Activated T-helper 17 cell treated with anti-CD3 and anti-CD28 coated beads, Interleukin-2, amount 50 U/mL, for 72 hours (primary cell): ENCODE measurements around the gene SELENOP. TPM values are rescaled to one million over a fixed set of nuclear protein-coding genes. Genes with fewer than 3 reads are reported as not detected.

ENCODE experiments used
- ATAC-seq: fragments of 150-1000 bp; cut with Tn5 transposase; replicated peaks from 2 replicates; pipeline ENCODE4 v1.10.0; 2021; ENCODE audit warnings: mild to moderate bottlenecking, moderate library complexity
- H3K27ac Mint-ChIP-seq: one replicate; pipeline ENCODE4 v1.8.0; 2022; ENCODE audit warnings: mixed read lengths
- H3K27me3 Mint-ChIP-seq: one replicate; pipeline ENCODE4 v1.8.0; 2022; ENCODE audit warnings: mixed read lengths
- H3K36me3 Mint-ChIP-seq: one replicate; pipeline ENCODE4 v1.8.0; 2022; ENCODE audit warnings: low read depth, mild to moderate bottlenecking, mixed read lengths
- H3K4me1 Mint-ChIP-seq: one replicate; pipeline ENCODE4 v1.8.0; 2022; ENCODE audit warnings: mixed read lengths
- H3K4me3 Mint-ChIP-seq: one replicate; pipeline ENCODE4 v1.8.0; 2022; ENCODE audit warnings: mild to moderate bottlenecking, mixed read lengths
- H3K9me3 Mint-ChIP-seq: one replicate; pipeline ENCODE4 v1.8.0; 2022; ENCODE audit warnings: mixed read lengths
- total RNA-seq, 2 donors: library from RNA; stranded (reverse); gene quantifications; one replicate each; pipeline ENCODE4 v1.2.3, GENCODE V29; 2022

The SELENOP gene
- total RNA-seq, 2 donors from 2014 or later, result not detected

DNA sequence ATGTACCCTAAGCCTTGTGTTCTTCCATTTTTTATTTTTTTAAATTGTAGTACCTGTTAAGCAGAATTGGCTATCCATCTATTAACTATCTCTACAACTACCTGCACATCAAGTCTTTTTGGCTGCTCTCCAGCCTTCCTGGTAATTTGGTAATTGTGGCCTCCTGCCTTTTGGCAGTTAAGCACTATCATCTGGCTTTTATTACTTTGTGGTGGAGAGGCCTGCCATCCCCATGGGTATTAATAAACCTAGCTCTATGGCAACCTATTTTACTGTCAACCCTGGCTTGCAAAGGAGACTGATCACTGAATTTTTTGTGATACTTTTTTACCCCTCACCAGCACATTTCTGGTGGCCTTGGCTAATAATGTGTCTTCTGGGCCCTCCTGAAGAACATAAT lies 20.5 kb downstream of the SELENOP start:
- H3K27ac Mint-ChIP-seq, result no peak overlapping the region
- no peak for ATAC-seq
- no peak overlapping the region for H3K4me3 Mint-ChIP-seq
- H3K4me1 Mint-ChIP-seq, result no peaks in the 10 kb centered on the region
- H3K27me3 Mint-ChIP-seq, result peaks cover 4% of the 10 kb centered on the region
- H3K9me3 Mint-ChIP-seq, result peaks cover 13% of the 10 kb centered on the region
- peaks cover 6% of the 10 kb centered on the region for H3K36me3 Mint-ChIP-seq

DNA sequence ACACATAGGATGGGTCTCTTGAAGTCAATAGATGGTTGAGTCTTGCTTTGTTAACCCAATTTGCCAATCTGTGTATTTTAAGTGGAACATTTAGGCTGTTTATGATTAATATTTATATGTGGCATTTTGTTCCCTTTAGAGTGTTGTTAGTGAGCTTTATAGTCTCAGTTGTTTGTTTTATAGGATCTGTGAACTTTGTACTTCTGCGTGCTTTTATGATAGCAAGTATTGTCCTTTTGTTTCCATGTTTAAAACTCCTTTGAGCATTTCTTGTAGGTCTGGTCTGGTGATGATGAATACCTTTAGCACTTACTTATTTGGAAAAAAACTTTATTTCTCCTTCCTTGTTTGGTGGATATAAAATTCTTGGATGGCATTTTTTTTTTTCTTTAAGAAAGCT lies 23.8 kb downstream of the SELENOP start:
- peaks cover 6% of the 10 kb centered on the region for H3K36me3 Mint-ChIP-seq
- peaks cover 4% of the 10 kb centered on the region for H3K27me3 Mint-ChIP-seq
- no peak overlapping the region for H3K27ac Mint-ChIP-seq
- no peak overlapping the region for H3K4me3 Mint-ChIP-seq
- H3K4me1 Mint-ChIP-seq, result no peaks in the 10 kb centered on the region
- ATAC-seq, result no peak
- peaks cover 16% of the 10 kb centered on the region for H3K9me3 Mint-ChIP-seq

DNA sequence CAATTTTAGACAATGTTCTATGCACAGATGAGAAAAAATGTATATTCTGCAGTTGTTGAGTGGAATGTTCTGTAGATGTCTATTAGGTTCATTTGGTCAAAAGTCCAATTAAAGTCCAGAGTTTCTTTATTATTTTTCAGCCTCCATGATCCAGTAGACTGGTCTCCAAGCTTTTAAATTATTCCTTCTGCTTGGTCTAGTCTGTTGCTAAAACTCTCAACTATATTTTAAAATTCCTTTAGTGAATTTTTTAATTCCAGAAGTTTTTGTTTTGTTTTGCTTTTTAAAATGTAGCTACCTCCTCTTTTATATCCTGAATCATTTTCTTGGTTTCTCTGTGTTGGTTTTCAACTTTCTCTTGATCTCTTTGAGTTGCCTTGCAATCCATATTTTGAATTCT lies 24.6 kb downstream of the SELENOP start:
- Mint-ChIP-seq H3K27ac (no peak overlapping the region), H3K4me1 (no peaks in the 10 kb centered on the region), H3K4me3 (no peak overlapping the region), H3K36me3 (peaks cover 6% of the 10 kb centered on the region), H3K27me3 (peaks cover 4% of the 10 kb centered on the region), H3K9me3 (peaks cover 16% of the 10 kb centered on the region)
- ATAC-seq, result no peak

DNA sequence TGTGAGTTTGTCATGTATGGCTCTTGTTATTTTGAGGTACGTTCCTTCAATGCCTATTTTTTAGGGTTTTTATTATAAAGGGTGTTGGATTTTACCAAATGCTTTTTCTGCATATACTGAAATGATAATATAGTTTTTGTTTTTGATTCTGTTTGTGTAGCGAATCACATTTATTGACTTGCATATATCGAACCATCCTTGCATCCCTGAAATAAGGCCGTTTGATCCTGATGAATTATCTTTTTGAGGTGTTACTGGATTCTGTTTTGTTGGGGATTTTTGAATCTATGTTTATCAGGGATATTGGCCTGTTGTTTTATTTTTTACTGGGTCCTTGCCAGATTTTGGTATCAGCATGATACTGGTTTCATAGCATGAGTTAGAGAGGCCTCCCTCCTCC lies 25.9 kb downstream of the SELENOP start:
- Mint-ChIP-seq H3K27me3 (peaks cover 4% of the 10 kb centered on the region), H3K4me3 (no peak overlapping the region), H3K4me1 (no peaks in the 10 kb centered on the region)

DNA sequence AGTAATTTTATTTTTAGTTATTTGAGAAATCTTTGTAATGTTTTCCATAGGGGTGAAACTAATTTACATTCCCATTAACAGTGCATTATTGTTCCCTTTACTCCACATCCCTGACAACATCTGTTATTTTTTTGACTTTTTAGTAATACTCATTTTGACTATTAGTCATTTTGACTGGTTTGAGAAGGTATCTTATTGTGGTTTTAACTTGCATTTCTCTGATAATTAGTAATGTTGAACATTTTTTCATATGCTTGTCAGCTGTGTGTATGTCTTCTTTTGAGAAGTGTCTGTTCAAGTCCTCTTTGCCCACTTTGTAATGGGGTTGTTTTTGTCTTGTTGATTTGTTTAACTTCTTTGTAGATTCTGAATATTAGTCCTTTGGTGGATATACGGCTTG lies 27.6 kb downstream of the SELENOP start:
- ATAC-seq, result no peak
- peaks cover 4% of the 10 kb centered on the region for H3K27me3 Mint-ChIP-seq
- H3K36me3 Mint-ChIP-seq, result peaks cover 6% of the 10 kb centered on the region
- peaks cover 16% of the 10 kb centered on the region for H3K9me3 Mint-ChIP-seq
- H3K27ac Mint-ChIP-seq, result no peak overlapping the region
- H3K4me1 Mint-ChIP-seq, result no peaks in the 10 kb centered on the region
- H3K4me3 Mint-ChIP-seq, result no peak overlapping the region

More for the DNA sequence above, 25.9 kb downstream of the SELENOP start:
- Mint-ChIP-seq H3K36me3 (peaks cover 6% of the 10 kb centered on the region), H3K27ac (no peak overlapping the region), H3K9me3 (peaks cover 16% of the 10 kb centered on the region)
- ATAC-seq, result no peak

DNA sequence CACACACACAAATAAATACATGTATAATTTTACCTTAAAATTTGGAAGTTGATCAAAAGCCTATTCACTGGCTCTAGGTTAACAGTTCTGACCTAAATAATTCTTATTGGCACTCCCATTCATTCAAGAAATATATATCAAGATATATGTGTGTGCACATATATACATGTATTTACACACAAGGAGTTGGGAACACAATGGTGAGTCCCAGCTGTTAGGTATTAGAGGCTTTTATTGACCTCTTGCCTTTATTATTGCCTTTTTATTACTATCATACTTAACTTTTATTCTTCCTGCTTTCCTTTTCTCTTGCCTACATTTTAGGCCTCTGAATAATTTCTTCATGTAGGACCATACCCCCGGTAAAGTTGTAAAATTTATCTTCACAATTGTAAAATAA lies 30.1 kb downstream of the SELENOP start:
- Mint-ChIP-seq H3K27ac (no peak overlapping the region), H3K27me3 (peaks cover 3% of the 10 kb centered on the region), H3K36me3 (peaks cover 4% of the 10 kb centered on the region), H3K9me3 (peaks cover 7% of the 10 kb centered on the region), H3K4me1 (peaks cover 7% of the 10 kb centered on the region), H3K4me3 (no peak overlapping the region)
- ATAC-seq, result no peak

DNA sequence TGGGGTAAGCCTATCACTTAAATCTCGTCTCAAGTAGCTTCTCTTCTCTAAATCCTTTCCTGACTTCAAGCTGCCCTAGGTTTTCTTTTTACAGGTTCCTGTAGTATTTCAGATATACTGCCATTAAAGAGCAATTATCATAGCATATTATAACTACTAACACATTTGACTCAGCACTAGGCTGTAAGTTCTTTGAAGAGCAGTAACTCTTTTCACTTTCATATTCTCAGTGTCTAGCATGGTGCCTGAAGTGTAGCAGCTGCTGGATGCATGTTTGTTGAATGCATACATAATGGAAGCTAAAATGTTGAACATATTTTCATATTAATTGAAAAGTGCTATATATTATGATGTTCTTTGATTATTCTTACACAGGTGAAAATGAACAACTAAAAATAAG lies 32.6 kb downstream of the SELENOP start:
- Mint-ChIP-seq H3K4me3 (no peak overlapping the region), H3K36me3 (no peaks in the 10 kb centered on the region), H3K27ac (no peak overlapping the region), H3K27me3 (no peaks in the 10 kb centered on the region), H3K9me3 (no peaks in the 10 kb centered on the region), H3K4me1 (peaks cover 7% of the 10 kb centered on the region)
- no peak for ATAC-seq

DNA sequence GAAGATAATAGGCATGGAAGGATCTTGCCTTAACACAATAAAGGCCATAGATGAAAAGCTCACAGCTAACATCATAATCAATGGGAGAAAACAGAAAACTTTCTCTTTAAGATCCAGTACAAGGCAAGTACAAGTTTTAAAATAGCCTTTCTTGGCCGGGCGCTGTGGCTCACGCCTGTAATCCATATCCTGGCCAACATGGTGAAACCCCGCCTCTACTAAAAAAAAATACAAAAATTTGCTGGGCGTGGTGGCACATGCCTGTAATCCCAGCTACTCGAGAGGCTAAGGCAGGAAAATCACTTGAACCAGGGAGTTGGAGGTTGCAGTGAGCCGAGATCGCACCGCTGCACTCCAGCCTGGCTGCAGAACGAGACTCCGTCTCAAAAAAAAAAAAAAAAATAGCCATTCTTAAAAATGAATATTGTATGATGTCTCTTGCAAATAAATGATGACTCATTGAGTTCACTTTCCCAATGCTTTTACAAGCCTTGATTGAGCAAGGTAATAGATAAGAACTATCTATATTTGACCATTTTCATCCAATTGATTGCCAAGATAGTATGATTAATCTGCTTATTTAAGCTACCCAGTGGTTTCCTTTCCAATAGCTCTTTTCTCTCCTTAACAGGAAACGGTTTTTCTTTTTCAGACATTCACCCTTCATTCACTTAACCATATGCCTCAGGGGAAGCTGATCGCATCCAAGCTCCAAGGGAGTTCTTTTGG lies 39.3 kb downstream of the SELENOP start:
- H3K36me3 Mint-ChIP-seq, result no peaks in the 10 kb centered on the region

DNA sequence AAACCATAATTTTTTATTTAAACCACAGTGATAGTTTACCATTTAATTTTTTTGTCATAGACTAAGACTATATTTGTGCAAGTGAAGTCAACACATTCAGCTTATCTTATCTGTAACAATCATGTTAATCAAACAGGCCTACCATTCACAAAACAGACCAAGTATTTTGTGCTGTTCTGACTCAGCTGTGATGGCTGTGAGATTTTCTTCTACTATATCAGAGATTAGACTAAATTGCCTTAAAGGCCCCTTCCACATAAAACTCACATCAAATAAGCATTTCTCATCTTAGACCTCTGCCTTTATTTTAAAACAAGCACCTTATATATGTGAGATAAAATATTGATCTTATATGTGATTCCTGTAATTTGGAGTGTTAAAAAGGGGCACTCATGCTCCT lies 41.7 kb downstream of the SELENOP start:
- H3K36me3 Mint-ChIP-seq, result no peaks in the 10 kb centered on the region
- peaks cover 4% of the 10 kb centered on the region for H3K27me3 Mint-ChIP-seq
- H3K4me3 Mint-ChIP-seq, result no peak overlapping the region
- no peaks in the 10 kb centered on the region for H3K4me1 Mint-ChIP-seq
- no peak for ATAC-seq
- no peaks in the 10 kb centered on the region for H3K9me3 Mint-ChIP-seq
- H3K27ac Mint-ChIP-seq, result no peak overlapping the region

More for the DNA sequence above, 39.3 kb downstream of the SELENOP start:
- peaks cover 4% of the 10 kb centered on the region for H3K27me3 Mint-ChIP-seq
- H3K4me3 Mint-ChIP-seq, result no peak overlapping the region
- no peak overlapping the region for H3K27ac Mint-ChIP-seq
- no peaks in the 10 kb centered on the region for H3K4me1 Mint-ChIP-seq
- no peaks in the 10 kb centered on the region for H3K9me3 Mint-ChIP-seq
- ATAC-seq, result no peak

DNA sequence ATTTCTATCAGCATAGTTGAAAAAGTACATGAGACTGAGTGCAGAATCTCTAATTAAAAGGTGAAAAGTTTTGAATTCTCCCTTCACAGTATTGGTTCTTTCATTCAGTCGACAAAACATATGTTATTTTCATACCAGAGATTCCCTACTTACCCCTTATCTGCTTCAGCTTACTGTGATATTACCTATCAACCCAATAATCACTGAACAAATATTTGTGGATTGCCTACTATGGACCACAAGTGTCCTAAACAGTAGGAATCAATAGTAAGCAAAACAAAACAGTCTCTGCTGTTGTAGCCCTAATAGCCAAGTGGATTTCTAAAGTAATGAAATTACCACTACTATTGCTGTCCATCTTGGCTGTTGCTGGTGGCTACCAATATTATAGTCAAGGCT lies 43.6 kb downstream of the SELENOP start:
- Mint-ChIP-seq H3K4me3 (no peak overlapping the region), H3K27me3 (peaks cover 4% of the 10 kb centered on the region), H3K9me3 (no peaks in the 10 kb centered on the region), H3K36me3 (no peaks in the 10 kb centered on the region), H3K27ac (no peak overlapping the region), H3K4me1 (no peaks in the 10 kb centered on the region)
- no peak for ATAC-seq

DNA sequence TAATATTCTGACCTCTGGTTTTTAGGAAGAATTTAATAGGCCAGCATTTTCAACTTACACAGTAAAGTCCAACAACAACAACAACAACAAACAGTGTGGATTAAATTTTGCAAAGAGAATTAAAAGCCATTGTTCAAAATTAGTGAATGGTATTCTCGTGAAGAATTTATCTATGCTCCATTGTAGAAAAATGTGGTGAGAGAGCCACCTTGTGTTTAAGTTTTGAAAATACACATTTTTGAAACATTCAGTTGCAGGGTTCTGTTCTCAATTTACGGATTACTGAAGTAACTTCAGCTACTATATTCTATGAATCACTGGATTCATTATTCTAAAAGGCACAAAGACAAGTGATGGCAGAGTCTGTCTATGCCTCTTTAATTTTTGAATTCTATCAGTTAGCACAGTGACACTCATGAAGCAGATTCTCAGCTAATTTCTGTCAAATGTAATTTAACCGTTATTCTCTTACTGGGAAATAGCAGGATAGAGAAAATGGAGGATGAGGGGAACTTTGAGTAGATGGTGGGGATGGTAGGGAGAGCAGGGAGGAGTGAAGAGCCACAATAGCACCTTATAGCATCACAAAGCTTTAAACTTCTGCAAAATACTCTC lies 44.1 kb downstream of the SELENOP start:
- Mint-ChIP-seq H3K4me1 (no peaks in the 10 kb centered on the region), H3K27me3 (peaks cover 4% of the 10 kb centered on the region), H3K36me3 (no peaks in the 10 kb centered on the region), H3K9me3 (no peaks in the 10 kb centered on the region), H3K27ac (no peak overlapping the region), H3K4me3 (no peak overlapping the region)
- ATAC-seq, result no peak

DNA sequence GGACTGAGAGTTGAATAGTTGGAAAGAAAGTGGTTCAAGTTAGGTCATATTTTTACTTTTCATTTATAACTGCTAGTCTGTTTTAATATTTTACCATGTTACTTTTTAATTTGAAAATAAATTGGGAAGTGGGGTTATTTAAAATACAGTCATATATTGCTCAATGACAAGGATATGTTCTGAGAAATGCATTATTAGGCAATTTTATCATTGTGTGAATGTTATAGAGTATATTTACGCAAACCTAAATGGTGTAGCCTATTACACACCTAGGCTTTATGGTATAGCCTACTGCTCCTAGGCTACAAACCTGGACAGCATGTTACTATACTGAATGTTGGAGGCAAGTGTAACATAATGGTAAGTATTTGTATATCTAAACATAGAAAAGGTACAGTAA lies 49.9 kb downstream of the SELENOP start:
- Mint-ChIP-seq H3K27ac (no peak overlapping the region), H3K36me3 (no peaks in the 10 kb centered on the region), H3K4me1 (peaks cover 8% of the 10 kb centered on the region), H3K9me3 (no peaks in the 10 kb centered on the region), H3K4me3 (no peak overlapping the region), H3K27me3 (no peaks in the 10 kb centered on the region)
- no peak for ATAC-seq

DNA sequence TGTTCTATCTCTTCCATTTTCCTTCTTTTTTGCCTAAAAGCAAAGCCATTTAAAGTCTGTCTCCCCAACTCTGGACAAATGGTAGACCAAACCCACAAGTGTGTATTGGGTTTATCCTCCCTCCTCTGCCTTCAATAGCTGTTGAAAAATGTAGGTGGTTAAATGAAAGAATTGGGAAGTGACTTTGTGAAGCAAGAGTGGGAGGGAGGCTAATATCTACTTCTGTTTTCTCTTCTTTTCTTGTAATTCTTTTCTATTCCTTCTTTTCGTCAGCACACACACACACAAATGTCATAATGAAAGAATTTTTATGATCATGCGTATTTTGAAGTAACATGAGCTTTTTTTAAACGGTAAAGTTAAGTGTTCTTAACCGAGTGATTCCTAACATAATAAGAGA lies 51.3 kb downstream of the SELENOP start:
- Mint-ChIP-seq H3K27me3 (no peaks in the 10 kb centered on the region), H3K4me3 (no peak overlapping the region), H3K36me3 (no peaks in the 10 kb centered on the region), H3K4me1 (peaks cover 8% of the 10 kb centered on the region), H3K27ac (no peak overlapping the region), H3K9me3 (no peaks in the 10 kb centered on the region)
- no peak for ATAC-seq

DNA sequence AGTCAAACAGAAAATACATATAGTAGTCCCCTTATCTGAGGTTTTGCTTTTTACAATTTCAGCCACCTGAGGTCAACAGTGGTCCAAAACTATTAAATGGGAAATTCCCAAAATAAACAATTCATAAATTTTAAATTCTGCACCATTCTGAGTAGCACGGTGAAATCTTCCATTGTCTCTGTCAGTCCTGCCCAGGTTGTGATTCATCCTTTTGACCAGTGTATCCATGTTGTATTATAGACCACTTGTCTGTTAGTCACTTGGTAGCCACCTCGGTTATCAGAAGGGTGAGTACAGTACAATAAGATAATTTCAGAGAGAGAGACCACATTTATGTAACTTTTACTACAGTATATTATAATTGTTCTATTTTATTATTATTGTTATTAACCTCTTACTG lies 52.2 kb downstream of the SELENOP start:
- Mint-ChIP-seq H3K27ac (no peak overlapping the region), H3K9me3 (no peaks in the 10 kb centered on the region), H3K36me3 (no peaks in the 10 kb centered on the region), H3K4me3 (no peak overlapping the region), H3K27me3 (no peaks in the 10 kb centered on the region), H3K4me1 (peaks cover 8% of the 10 kb centered on the region)
- ATAC-seq, result no peak
